HepG2 (cell line): ENCODE data around the gene CACNA1D.

Source experiments
- CTCF ChIP-seq: sonication (generic); formaldehyde crosslinking; IDR thresholded peaks from 2 replicates; pipeline ENCODE4 v1.5.0; 2020; ENCODE audit warnings: mild to moderate bottlenecking, missing genetic modification reagents, moderate library complexity
- ELF3 ChIP-seq: IDR thresholded peaks from 2 replicates; pipeline ENCODE4 v1.6.1; 2016; ENCODE audit warnings: missing genetic modification reagents, missing compliant biosample characterization
- EZH2 ChIP-seq: conservative IDR thresholded peaks from 2 replicates; pipeline ENCODE4 v1.6.1; 2012; ENCODE audit warnings: mild to moderate bottlenecking, low read depth, low read length, moderate library complexity
- FOXA3 ChIP-seq: IDR thresholded peaks from 2 replicates; pipeline ENCODE4 v1.6.1; 2016; ENCODE audit warnings: missing genetic modification reagents, missing compliant biosample characterization
- MAF1 ChIP-seq: sonication (generic); formaldehyde crosslinking; IDR thresholded peaks from 2 replicates; pipeline ENCODE4 v1.5.0; 2020; ENCODE audit warnings: missing genetic modification reagents, borderline replicate concordance
- MEIS1 ChIP-seq: sonication (generic); formaldehyde crosslinking; IDR thresholded peaks from 2 replicates; pipeline ENCODE4 v1.9.0; 2021; ENCODE audit warnings: mild to moderate bottlenecking, missing genetic modification reagents, moderate library complexity, borderline replicate concordance
- MYC ChIP-seq: sonication (generic); formaldehyde crosslinking; IDR thresholded peaks from 2 replicates; pipeline ENCODE4 v1.9.0; 2021; ENCODE audit warnings: missing genetic modification reagents, borderline replicate concordance
- RAD21 ChIP-seq: fragments of 450-650 bp; formaldehyde crosslinking; IDR thresholded peaks from 2 replicates; pipeline ENCODE4 v1.5.0; 2020; ENCODE audit warnings: mild to moderate bottlenecking
- SNAPC4 ChIP-seq: sonication (generic); formaldehyde crosslinking; IDR thresholded peaks from 2 replicates; pipeline ENCODE4 v1.4.0; 2020; ENCODE audit warnings: mild to moderate bottlenecking, missing genetic modification reagents
- TBL1XR1 ChIP-seq: fragments of 150-350 bp; IDR thresholded peaks from 2 replicates; pipeline ENCODE4 v1.6.1; 2014; ENCODE audit warnings: borderline replicate concordance, low read length; ENCODE audit not compliant: partially characterized antibody
- YY1 ChIP-seq: IDR thresholded peaks from 2 replicates; pipeline ENCODE4 v1.6.1; 2011; ENCODE audit warnings: low read length, low read depth, moderate library complexity, mild to moderate bottlenecking; ENCODE audit not compliant: insufficient read depth, insufficient replicate concordance
- ZNF367 ChIP-seq: sonication (generic); formaldehyde crosslinking; IDR thresholded peaks from 2 replicates; pipeline ENCODE4 v1.4.0; 2020; ENCODE audit warnings: missing genetic modification reagents, borderline replicate concordance
- ZNF737 ChIP-seq: sonication (generic); formaldehyde crosslinking; IDR thresholded peaks from 2 replicates; pipeline ENCODE4 v1.5.0; 2020; ENCODE audit warnings: missing genetic modification reagents, mild to moderate bottlenecking, borderline replicate concordance
- ZNF780A ChIP-seq: sonication (generic); formaldehyde crosslinking; IDR thresholded peaks from 2 replicates; pipeline ENCODE4 v1.8.0; 2022; ENCODE audit warnings: mild to moderate bottlenecking, missing genetic modification reagents, moderate library complexity

DNA sequence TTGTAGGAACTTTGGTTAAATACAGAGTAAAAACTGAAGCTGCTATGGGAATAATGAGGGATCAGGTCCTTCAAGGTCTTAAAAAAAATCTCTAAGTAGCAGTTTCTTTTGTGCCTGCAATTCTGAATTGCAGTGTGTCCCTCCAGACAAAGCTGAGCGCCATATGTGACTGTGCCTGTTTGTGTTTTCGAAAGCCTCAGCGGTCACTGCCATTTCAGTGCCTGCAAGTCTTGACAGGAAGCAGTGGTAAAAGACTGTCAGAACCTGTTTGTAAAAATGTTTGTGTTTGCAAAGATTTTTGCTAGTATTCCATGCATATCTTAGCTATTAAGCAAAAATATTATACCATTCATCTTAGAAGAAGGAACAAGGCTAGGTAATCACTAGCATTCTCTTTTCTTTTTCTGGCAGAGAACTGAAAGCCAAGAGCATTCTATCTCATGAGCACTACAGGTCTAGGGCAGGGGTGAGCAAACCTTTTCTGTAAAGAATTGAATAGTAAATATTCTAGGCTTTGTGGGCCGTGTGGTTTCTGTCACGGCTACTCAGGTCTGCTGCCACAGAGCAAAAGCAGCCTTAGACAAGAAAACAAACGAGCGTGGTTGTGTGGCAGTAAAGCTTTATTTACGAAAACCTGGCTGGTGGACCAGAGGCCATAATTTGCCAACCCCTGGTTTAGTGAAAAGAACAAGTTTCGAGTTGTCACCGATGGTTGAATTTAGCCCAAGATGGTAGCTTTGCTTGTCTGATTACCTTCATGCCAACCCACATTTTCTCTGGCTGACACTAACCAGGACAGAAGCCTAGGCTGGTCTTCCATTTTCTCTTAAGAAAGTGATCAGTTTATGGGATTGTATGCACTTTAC lies 134.4 kb downstream of the CACNA1D start:
- TF ChIP-seq RAD21 (CRISPR knock-in tag), result no peak
- no peak for TF ChIP-seq EZH2
- TF ChIP-seq ZNF737 (CRISPR knock-in tag), result no peak
- TF ChIP-seq MAF1 (CRISPR knock-in tag), result no peak
- TF ChIP-seq CTCF, result no peak
- no peak for TF ChIP-seq SNAPC4 (CRISPR knock-in tag)
- TF ChIP-seq MYC (CRISPR knock-in tag), result no peak
- TF ChIP-seq YY1, result no peak
- TF ChIP-seq ZNF780A, result no peak
- TF ChIP-seq TBL1XR1, result no peak
- no peak for TF ChIP-seq ZNF367
- no peak for TF ChIP-seq FOXA3
- no peak for TF ChIP-seq MEIS1 (CRISPR knock-in tag)
- TF ChIP-seq ELF3 (CRISPR knock-in tag), result no peak
